Body of pancreas (tissue), 4 donors: ENCODE measurements around the gene LIG3. TPM values are rescaled to one million over a fixed set of nuclear protein-coding genes. Genes with fewer than 3 reads are reported as not detected.

Experiments used
- ATAC-seq: fragments of 150-250 bp; one replicate; pipeline ENCODE4 v1.9.1; 2016
- DNase-seq, 4 donors: peaks; one replicate each; pipeline ENCODE4 v3.0.0-alpha.2; 2019
- H3K27ac ChIP-seq, 4 donors: fragments of 200-600 bp; sonication (generic); 1 replicate in 3 of 4; 2 replicates in 1 of 4; pipeline versions ENCODE4 v1.5.1 to v1.6.1; 2016 to 2019; ENCODE audit warnings: mild to moderate bottlenecking in 1 of 4, mixed read lengths in 1 of 4, moderate library complexity in 1 of 4
- H3K27me3 ChIP-seq, 2 donors: fragments of 200-600 bp; sonication (generic); one replicate each; pipeline ENCODE4 v1.6.0; 2016; ENCODE audit warnings: mild to moderate bottlenecking in 1 of 2
- H3K36me3 ChIP-seq, 2 donors: fragments of 200-600 bp; sonication (generic); replicated peaks in 1 of 2; 2 replicates each; pipeline ENCODE4 v1.5.1; 2016; ENCODE audit warnings: low read depth in 2 of 2; ENCODE audit not compliant: insufficient read depth in 1 of 2
- H3K4me1 ChIP-seq: fragments of 200-600 bp; sonication (generic); one replicate; pipeline ENCODE4 v1.6.0; 2016
- H3K4me3 ChIP-seq, 2 donors: fragments of 200-600 bp; sonication (generic); 1 replicate in 1 of 2; 2 replicates in 1 of 2; pipeline ENCODE4 v1.5.1; 2016 to 2019
- H3K9me3 ChIP-seq, 3 donors: fragments of 200-600 bp; sonication (generic); 1 replicate in 2 of 3; 2 replicates in 1 of 3; pipeline ENCODE4 v1.5.1; 2016
- POLR2A ChIP-seq, 3 donors: fragments of 450-650 bp; IDR thresholded peaks; one replicate each; pipeline ENCODE4 v1.6.1; 2016; ENCODE audit warnings: antibody characterized with exemption in 3 of 3, mild to moderate bottlenecking in 2 of 3
- WGBS, 2 donors: methylation state at CpG; one replicate each; pipeline ENCODE4 v1.1.5; 2017; 5-methylcytosine and 5-hydroxymethylcytosine counted together
- intact Hi-C: fragments of 100-400 bp; cut with DNase I; formaldehyde crosslinking; loops from one replicate; pipeline ENCODE4 v1.15.1; 2023
- total RNA-seq, 2 donors: library from RNA; depleted of rRNA; stranded (reverse); fragments of >200 nt; gene quantifications; one replicate each; pipeline ENCODE4 v1.1.0, GENCODE V29; 2016
- TF ChIP-seq, protein P1 (sequence below), 7 experiments: fragments of 450-650 bp in 4 of 7; fragments of 200-600 bp in 3 of 7; sonication (generic) in 3 of 7; IDR thresholded peaks; one replicate each; pipeline ENCODE4 v1.5.1; 2016 to 2019; ENCODE audit warnings: antibody characterized with exemption in 7 of 7

Gene LIG3
- total RNA-seq, 2 donors from 2014 or later, result 19.2 to 28.7 TPM

DNA sequence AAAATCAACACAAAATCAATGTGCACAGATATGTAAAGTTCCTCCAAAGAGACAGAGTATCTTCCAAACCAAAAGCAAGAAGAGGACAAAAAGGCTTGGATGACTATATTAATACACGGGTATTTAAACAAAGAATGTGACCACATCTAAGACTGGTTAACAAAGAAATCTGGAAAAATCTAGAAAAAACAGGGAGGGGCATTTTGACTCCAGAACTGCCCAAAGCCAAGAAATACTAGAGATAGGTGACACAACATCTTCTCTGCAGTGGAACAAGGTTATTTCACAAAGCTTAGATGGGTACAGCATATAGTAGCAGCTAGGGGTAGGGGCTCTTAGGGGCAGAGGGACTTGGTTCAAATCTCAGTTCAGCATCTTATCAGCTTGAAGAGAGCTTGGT lies 72.9 kb downstream of the LIG3 start:
- TF ChIP-seq, protein P1, sequence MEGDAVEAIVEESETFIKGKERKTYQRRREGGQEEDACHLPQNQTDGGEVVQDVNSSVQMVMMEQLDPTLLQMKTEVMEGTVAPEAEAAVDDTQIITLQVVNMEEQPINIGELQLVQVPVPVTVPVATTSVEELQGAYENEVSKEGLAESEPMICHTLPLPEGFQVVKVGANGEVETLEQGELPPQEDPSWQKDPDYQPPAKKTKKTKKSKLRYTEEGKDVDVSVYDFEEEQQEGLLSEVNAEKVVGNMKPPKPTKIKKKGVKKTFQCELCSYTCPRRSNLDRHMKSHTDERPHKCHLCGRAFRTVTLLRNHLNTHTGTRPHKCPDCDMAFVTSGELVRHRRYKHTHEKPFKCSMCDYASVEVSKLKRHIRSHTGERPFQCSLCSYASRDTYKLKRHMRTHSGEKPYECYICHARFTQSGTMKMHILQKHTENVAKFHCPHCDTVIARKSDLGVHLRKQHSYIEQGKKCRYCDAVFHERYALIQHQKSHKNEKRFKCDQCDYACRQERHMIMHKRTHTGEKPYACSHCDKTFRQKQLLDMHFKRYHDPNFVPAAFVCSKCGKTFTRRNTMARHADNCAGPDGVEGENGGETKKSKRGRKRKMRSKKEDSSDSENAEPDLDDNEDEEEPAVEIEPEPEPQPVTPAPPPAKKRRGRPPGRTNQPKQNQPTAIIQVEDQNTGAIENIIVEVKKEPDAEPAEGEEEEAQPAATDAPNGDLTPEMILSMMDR (IDR thresholded peaks at IDR 0.05), result no peak
- no peak for TF ChIP-seq POLR2A (IDR thresholded peaks at IDR 0.05)

DNA sequence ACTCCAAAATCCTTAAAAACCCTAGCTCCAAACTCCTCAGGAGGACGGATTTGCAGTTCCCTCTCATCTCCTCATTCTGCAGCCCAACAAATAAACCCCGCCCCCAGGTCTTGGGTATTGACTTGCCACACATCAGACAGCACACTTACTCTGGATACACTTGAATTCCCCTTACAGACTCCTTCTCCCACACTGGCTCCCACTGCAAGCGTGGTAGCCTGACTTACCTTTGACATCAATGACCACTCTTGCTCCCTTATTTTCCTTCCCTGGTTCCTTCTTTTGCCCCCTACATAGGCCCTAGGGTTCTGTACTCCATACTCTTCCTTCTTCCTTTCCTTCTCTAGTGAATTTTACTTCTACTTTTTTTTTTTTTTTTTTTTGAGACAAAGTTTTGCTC lies 75.7 kb downstream of the LIG3 start:
- intact Hi-C loops, result no loop called here
- Histone ChIP-seq H3K27me3 (no peaks in the 10 kb centered on the region), H3K4me3 (no peak overlapping the region), H3K36me3 (no peaks in the 10 kb centered on the region), H3K4me1 (peaks cover 32% of the 10 kb centered on the region), H3K27ac (no peak overlapping the region), H3K9me3 (no peaks in the 10 kb centered on the region)
- DNase-seq (no peak), ATAC-seq (no peak)
- no peak for TF ChIP-seq POLR2A (IDR thresholded peaks at IDR 0.05)
- TF ChIP-seq, protein P1 (IDR thresholded peaks at IDR 0.05), result no peak
- 87 to 93% methylated on average over 3 of the region's 3 CpGs for WGBS, 2 donors

More for the DNA sequence above, 72.9 kb downstream of the LIG3 start:
- H3K36me3 ChIP-seq, result no peaks in the 10 kb centered on the region
- DNase-seq, result no peak
- intact Hi-C loops, result no loop called here
- 86 to 94% methylated on average over 1 of the region's 1 CpG for WGBS, 2 donors
- no peak overlapping the region for H3K4me3 ChIP-seq
- H3K27ac ChIP-seq, result no peak overlapping the region
- H3K9me3 ChIP-seq, result no peaks in the 10 kb centered on the region
- no peak for ATAC-seq
- peaks cover 59% of the 10 kb centered on the region for H3K4me1 ChIP-seq
- no peaks in the 10 kb centered on the region for H3K27me3 ChIP-seq

DNA sequence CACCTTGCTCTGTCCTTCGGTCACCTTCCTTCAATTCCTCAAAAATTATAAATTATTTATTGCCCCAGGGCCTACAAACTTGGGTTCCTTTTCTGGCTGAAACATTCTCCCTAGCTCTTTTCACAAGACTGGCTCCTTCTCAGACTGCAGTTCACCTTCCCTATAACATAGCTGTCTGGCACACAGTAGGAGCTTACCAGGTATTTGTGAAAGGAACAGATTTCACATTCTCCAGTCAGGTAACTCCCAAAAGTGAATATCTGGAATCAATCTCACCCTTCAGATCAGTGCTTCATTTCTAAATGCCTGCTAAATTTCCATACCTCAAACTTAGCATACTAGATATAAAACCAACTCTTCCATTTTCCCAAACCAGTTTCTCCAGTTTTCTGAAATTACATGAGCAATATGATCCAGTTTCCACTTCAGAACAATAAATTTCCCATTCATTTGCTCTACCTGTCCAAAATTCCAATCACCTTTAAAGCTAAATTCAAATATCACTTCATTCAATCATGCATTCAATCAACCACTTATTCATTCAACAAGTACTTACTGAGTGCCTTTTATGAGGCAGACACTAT lies 77.1 kb downstream of the LIG3 start:
- 94% methylated on average over 1 of the region's 1 CpG for WGBS, 2 donors
- TF ChIP-seq, protein P1 (IDR thresholded peaks at IDR 0.05), result no peak
- no peak for TF ChIP-seq POLR2A (IDR thresholded peaks at IDR 0.05)
- Histone ChIP-seq H3K4me1 (peaks cover 24% of the 10 kb centered on the region), H3K9me3 (no peaks in the 10 kb centered on the region), H3K27me3 (no peaks in the 10 kb centered on the region), H3K4me3 (no peak overlapping the region), H3K36me3 (no peaks in the 10 kb centered on the region), H3K27ac (no peak overlapping the region)
- no peak for ATAC-seq
- intact Hi-C loops, result no loop called here
- DNase-seq, result no peak

Other genes with a start within 250 kb of the LIG3 start
- gene CCT6B, start 19.1 kb upstream of the LIG3 start, total RNA-seq, result 1 to 10 TPM in 1 of 2 donors, under 1 TPM in 1; 0.66 to 1.8 TPM
- 1 to 10 TPM; 5.9 to 6.5 TPM for gene ZNF830, start 19.0 kb upstream of the LIG3 start, total RNA-seq
- gene RFFL, start 83.2 kb downstream of the LIG3 start, total RNA-seq, result 10 to 100 TPM; 11.9 to 17.8 TPM
- gene RAD51D, start 139.3 kb downstream of the LIG3 start, total RNA-seq, result 10 to 100 TPM in 1 of 2 donors, 1 to 10 TPM in 1; 3.4 to 16.2 TPM
- gene FNDC8, start 141.1 kb downstream of the LIG3 start, total RNA-seq, result not detected
- gene NLE1, start 161.8 kb downstream of the LIG3 start, total RNA-seq, result 10 to 100 TPM; 12.9 to 17.9 TPM
- not detected for gene UNC45B, start 167.3 kb downstream of the LIG3 start, total RNA-seq
- not detected for gene SLC35G3, start 213.9 kb downstream of the LIG3 start, total RNA-seq